ENCODE results near the gene FLRT2.

Gene FLRT2

GRCh38 chr14:85686908-85687307 lies 157.0 kb downstream of the FLRT2 start:
- no peak for TF ChIP-seq CTCF (IDR thresholded peaks at IDR 0.05; ENCODE audit: extremely low read depth, missing control alignments)
- no peak for DNase-seq (ENCODE audit: low spot score)

GRCh38 chr14:85687456-85687855 lies 157.5 kb downstream of the FLRT2 start:
- DNase-seq (ENCODE audit: low spot score) = no peak
- TF ChIP-seq CTCF (IDR thresholded peaks at IDR 0.05; ENCODE audit: extremely low read depth, missing control alignments) = no peak

GRCh38 chr14:85688006-85688405 lies 158.1 kb downstream of the FLRT2 start:
- no peak for TF ChIP-seq CTCF (IDR thresholded peaks at IDR 0.05; ENCODE audit: extremely low read depth, missing control alignments)
- no peak for DNase-seq (ENCODE audit: low spot score)

GRCh38 chr14:85695300-85695699 lies 165.4 kb downstream of the FLRT2 start:
- TF ChIP-seq CTCF (IDR thresholded peaks at IDR 0.05; ENCODE audit: extremely low read depth, missing control alignments) = no peak
- no peak for DNase-seq (ENCODE audit: low spot score)

- DNase-seq (ENCODE audit: low spot score) = no peak
- no peak for TF ChIP-seq CTCF (IDR thresholded peaks at IDR 0.05; ENCODE audit: extremely low read depth, missing control alignments)
Observed at GRCh38 chr14:85701116-85701515, 171.2 kb downstream of the FLRT2 start.

GRCh38 chr14:85701763-85702162 lies 171.8 kb downstream of the FLRT2 start:
- TF ChIP-seq CTCF (IDR thresholded peaks at IDR 0.05; ENCODE audit: extremely low read depth, missing control alignments) = no peak
- DNase-seq (ENCODE audit: low spot score) = no peak

GRCh38 chr14:85702191-85702590 lies 172.2 kb downstream of the FLRT2 start:
- no peak for TF ChIP-seq CTCF (IDR thresholded peaks at IDR 0.05; ENCODE audit: extremely low read depth, missing control alignments)
- no peak for DNase-seq (ENCODE audit: low spot score)

Data from GM20000 (cell line).